Panc1 (cell line): ENCODE data around the gene VWF. TPM values are rescaled to one million over a fixed set of nuclear protein-coding genes. Genes with fewer than 3 reads are reported as not detected.

Experiments
- ATAC-seq: fragments of 200-7000 bp; cut with Tn5 transposase; 2 replicates; pipeline ENCODE4 v1.9.1; 2020; ENCODE audit warnings: mild to moderate bottlenecking, moderate library complexity
- BruUV-seq: library from RNA; stranded (reverse); fragments of 400-500 nt; replicated peaks from 2 replicates; lab custom pipeline; 2021; lab: Mats Ljungman, UMichigan
- CTCF ChIA-PET: fragments of 300-600 bp; sonication (Branson Sonifier 250); formaldehyde crosslinking; loops from one replicate; lab custom pipeline; 2022; ENCODE audit warnings: antibody characterized with exemption; lab: Charles Lee
- POLR2A ChIA-PET: fragments of 300-600 bp; sonication (Branson Sonifier 250); formaldehyde crosslinking; loops from one replicate; lab custom pipeline; 2022; ENCODE audit warnings: antibody characterized with exemption; lab: Charles Lee
- DNase-seq: peaks from one replicate; pipeline ENCODE4 v3.0.0-alpha.2; 2010; ENCODE audit warnings: low read depth, low spot score
- H3K27ac ChIP-seq: 2 replicates; pipeline ENCODE4 v1.5.1; 2011; ENCODE audit warnings: mild to moderate bottlenecking, low read length, inconsistent platforms
- H3K27me3 ChIP-seq: fragments of 200-500 bp; sonication (Bioruptor generic); 2 replicates; pipeline ENCODE4 v1.6.0; 2014; ENCODE audit warnings: low read length, inconsistent platforms; ENCODE audit not compliant: control insufficient read depth, insufficient read depth
- H3K36me3 ChIP-seq: fragments of 200-500 bp; sonication (Bioruptor generic); 2 replicates; pipeline ENCODE4 v1.5.1; 2014; ENCODE audit warnings: inconsistent platforms, mild to moderate bottlenecking, low read length, moderate library complexity; ENCODE audit not compliant: control insufficient read depth, insufficient read depth
- H3K4me1 ChIP-seq: 2 replicates; pipeline ENCODE4 v1.5.1; 2011; ENCODE audit warnings: inconsistent platforms, mild to moderate bottlenecking, low read length, moderate library complexity; ENCODE audit not compliant: control insufficient read depth, insufficient read depth
- H3K4me3 ChIP-seq, 2 experiments: 2 replicates each; pipeline ENCODE4 v1.5.1; 2011 to 2012; ENCODE audit warnings: low read depth in 2 of 2, low read length in 2 of 2, mild to moderate bottlenecking in 2 of 2, inconsistent platforms in 1 of 2, moderate library complexity in 1 of 2
- H3K9me3 ChIP-seq: fragments of 200-500 bp; sonication (Bioruptor generic); 2 replicates; pipeline ENCODE4 v1.5.1; 2014; ENCODE audit warnings: low read depth, mild to moderate bottlenecking, inconsistent platforms, low read length, moderate library complexity; ENCODE audit not compliant: control insufficient read depth, insufficient read depth
- CTCF ChIP-seq: fragments of 450-650 bp; IDR thresholded peaks from 2 replicates; pipeline ENCODE4 v1.5.1; 2017; ENCODE audit warnings: mild to moderate bottlenecking
- POLR2AphosphoS5 ChIP-seq: IDR thresholded peaks from 2 replicates; pipeline ENCODE4 v1.6.1; 2012; ENCODE audit warnings: mild to moderate bottlenecking, low read depth, low read length, moderate library complexity
- SIN3A ChIP-seq: IDR thresholded peaks from 2 replicates; pipeline ENCODE4 v1.6.1; 2012; ENCODE audit warnings: low read depth, mild to moderate bottlenecking, low read length, moderate library complexity, borderline replicate concordance; ENCODE audit not compliant: insufficient read depth
- TCF7L2 ChIP-seq: IDR thresholded peaks from 2 replicates; pipeline ENCODE4 v1.6.1; 2011; ENCODE audit warnings: mild to moderate bottlenecking, low read depth, low read length, inconsistent platforms
- in situ Hi-C: cut with HindIII; loops from 2 replicates; pipeline ENCODE4 v1.10.0; 2016; ENCODE audit warnings: low sequenced_read_pairs, low pct_unique_long_range_greater_than_20kb
- intact Hi-C: fragments of 100-400 bp; cut with micrococcal nuclease; formaldehyde crosslinking; loops from one replicate; pipeline ENCODE4 v1.10.0; 2022; ENCODE audit not compliant: unreplicated experiment
- total RNA-seq: library from RNA; stranded (reverse); gene quantifications from one replicate; pipeline ENCODE4 v1.2.1, GENCODE V29; 2021; ENCODE audit not compliant: unreplicated experiment
- TF ChIP-seq, protein P1 (sequence below), 2 experiments: IDR thresholded peaks; 2 replicates each; pipeline ENCODE4 v1.6.1; 2011 to 2012; ENCODE audit warnings: low read depth in 2 of 2, control low read depth in 1 of 2, low read length in 1 of 2, mild to moderate bottlenecking in 1 of 2, moderate library complexity in 1 of 2; ENCODE audit not compliant: insufficient read depth in 1 of 2

The VWF gene
- total RNA-seq, 1 experiment from 2014 or later = 0.31 TPM

DNA sequence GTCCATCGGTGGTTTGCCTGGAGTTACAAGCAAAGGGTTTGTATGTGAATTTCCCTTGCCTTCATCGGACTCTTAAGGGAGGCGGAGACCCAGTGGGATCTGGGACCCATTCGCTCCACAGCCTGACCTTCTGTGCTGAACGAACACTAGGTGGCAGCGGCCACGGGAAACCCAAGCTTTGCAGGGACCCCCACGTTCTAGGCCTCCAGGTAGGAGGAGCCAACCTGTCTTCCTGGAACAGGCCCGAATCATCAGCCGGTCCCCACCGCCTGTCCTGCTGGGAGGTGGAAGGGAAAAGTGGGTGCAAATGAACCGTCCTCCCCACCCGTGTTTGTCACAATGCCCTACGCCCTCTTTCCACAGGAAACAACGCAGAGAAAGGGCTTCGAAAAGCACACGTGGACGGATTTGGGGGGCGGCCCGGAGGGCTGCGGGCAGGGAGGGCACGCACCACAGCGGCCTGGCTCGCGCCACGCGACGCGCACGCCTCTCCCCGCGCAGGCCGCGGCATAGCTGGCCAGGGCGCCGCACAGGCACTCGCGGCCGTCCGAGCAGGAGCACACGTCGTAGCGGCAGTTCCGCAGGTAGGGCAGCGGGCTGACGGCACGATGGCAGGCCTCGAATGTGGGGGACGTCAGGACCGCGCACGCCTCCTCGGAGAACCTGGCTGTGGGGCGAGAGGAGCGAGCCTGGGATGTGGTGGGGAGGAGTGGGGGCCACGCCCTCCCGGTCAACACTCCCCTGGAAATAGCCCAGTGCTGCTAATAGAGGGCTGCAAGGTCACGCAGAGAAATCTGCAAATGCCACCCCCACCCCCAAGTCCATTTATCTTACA, 67.8 kb downstream of the VWF start:
- ChIA-PET POLR2A (no interaction called here), CTCF (no interaction called here)
- no peak overlapping the region for H3K27ac ChIP-seq
- DNase-seq (no peak), ATAC-seq (0 out of 2 replicates have a peak, but pooled peaks have one; percentile 50)
- no peak overlapping the region for H3K4me3 ChIP-seq
- H3K9me3 ChIP-seq = no peaks in the 10 kb centered on the region
- H3K36me3 ChIP-seq = no peaks in the 10 kb centered on the region
- no peaks in the 10 kb centered on the region for H3K4me1 ChIP-seq
- no peaks in the 10 kb centered on the region for H3K27me3 ChIP-seq
- intact Hi-C loops = no loop called here
- no peak for TF ChIP-seq TCF7L2
- TF ChIP-seq, protein P1, sequence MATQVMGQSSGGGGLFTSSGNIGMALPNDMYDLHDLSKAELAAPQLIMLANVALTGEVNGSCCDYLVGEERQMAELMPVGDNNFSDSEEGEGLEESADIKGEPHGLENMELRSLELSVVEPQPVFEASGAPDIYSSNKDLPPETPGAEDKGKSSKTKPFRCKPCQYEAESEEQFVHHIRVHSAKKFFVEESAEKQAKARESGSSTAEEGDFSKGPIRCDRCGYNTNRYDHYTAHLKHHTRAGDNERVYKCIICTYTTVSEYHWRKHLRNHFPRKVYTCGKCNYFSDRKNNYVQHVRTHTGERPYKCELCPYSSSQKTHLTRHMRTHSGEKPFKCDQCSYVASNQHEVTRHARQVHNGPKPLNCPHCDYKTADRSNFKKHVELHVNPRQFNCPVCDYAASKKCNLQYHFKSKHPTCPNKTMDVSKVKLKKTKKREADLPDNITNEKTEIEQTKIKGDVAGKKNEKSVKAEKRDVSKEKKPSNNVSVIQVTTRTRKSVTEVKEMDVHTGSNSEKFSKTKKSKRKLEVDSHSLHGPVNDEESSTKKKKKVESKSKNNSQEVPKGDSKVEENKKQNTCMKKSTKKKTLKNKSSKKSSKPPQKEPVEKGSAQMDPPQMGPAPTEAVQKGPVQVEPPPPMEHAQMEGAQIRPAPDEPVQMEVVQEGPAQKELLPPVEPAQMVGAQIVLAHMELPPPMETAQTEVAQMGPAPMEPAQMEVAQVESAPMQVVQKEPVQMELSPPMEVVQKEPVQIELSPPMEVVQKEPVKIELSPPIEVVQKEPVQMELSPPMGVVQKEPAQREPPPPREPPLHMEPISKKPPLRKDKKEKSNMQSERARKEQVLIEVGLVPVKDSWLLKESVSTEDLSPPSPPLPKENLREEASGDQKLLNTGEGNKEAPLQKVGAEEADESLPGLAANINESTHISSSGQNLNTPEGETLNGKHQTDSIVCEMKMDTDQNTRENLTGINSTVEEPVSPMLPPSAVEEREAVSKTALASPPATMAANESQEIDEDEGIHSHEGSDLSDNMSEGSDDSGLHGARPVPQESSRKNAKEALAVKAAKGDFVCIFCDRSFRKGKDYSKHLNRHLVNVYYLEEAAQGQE (IDR thresholded peaks at IDR 0.05; ENCODE audit: insufficient read depth in 1 of 2, low read depth in 2 of 2, low read length in 1 of 2) = no peak
- TF ChIP-seq CTCF = peak; percentile 47
- TF ChIP-seq SIN3A = no peak
- TF ChIP-seq POLR2AphosphoS5 = no peak
- in situ Hi-C loops = no loop called here
- no TSS peak for BruUV-seq

GRCh38 chr12:6053541-6053940, 70.9 kb downstream of the VWF start:
- ATAC-seq (no peak), DNase-seq (no peak)
- ChIA-PET CTCF (no interaction called here), POLR2A (no interaction called here)
- Histone ChIP-seq H3K4me1 (no peaks in the 10 kb centered on the region), H3K27me3 (no peaks in the 10 kb centered on the region), H3K27ac (no peak overlapping the region), H3K9me3 (no peaks in the 10 kb centered on the region), H3K4me3 (no peak overlapping the region), H3K36me3 (no peaks in the 10 kb centered on the region)
- TF ChIP-seq SIN3A = no peak
- no peak for TF ChIP-seq POLR2AphosphoS5
- no TSS peak for BruUV-seq
- intact Hi-C loops (no loop called here), in situ Hi-C loops (no loop called here)

GRCh38 chr12:6052940-6053329, 71.5 kb downstream of the VWF start:
- POLR2A ChIA-PET = no interaction called here
- no peak for TF ChIP-seq SIN3A
- no peak for TF ChIP-seq CTCF
- TF ChIP-seq POLR2AphosphoS5 = no peak
- TF ChIP-seq, protein P1 (IDR thresholded peaks at IDR 0.05; ENCODE audit: insufficient read depth in 1 of 2, low read depth in 2 of 2, low read length in 1 of 2) = no peak
- TF ChIP-seq TCF7L2 = no peak
- Histone ChIP-seq H3K36me3 (no peaks in the 10 kb centered on the region), H3K27ac (no peak overlapping the region), H3K4me3 (no peak overlapping the region), H3K27me3 (no peaks in the 10 kb centered on the region), H3K9me3 (no peaks in the 10 kb centered on the region), H3K4me1 (no peaks in the 10 kb centered on the region)
- intact Hi-C loops (no loop called here), in situ Hi-C loops (no loop called here)
- no TSS peak for BruUV-seq
- CTCF ChIA-PET = no interaction called here
- no peak for ATAC-seq
- no peak for DNase-seq
